ENCODE data around the gene CDH4. TPM values are rescaled to one million over a fixed set of nuclear protein-coding genes. Genes with fewer than 3 reads are reported as not detected.
A peak's percentile ranks its signal among the peaks of the same experiment; 100 is the strongest.

The CDH4 gene
- total and polyA plus RNA-seq, 9 of the 15 experiments (the other 6 are each of a cell fraction or from before 2014, with no cell fraction given): 0.04 TPM; not detected in 8

DNA sequence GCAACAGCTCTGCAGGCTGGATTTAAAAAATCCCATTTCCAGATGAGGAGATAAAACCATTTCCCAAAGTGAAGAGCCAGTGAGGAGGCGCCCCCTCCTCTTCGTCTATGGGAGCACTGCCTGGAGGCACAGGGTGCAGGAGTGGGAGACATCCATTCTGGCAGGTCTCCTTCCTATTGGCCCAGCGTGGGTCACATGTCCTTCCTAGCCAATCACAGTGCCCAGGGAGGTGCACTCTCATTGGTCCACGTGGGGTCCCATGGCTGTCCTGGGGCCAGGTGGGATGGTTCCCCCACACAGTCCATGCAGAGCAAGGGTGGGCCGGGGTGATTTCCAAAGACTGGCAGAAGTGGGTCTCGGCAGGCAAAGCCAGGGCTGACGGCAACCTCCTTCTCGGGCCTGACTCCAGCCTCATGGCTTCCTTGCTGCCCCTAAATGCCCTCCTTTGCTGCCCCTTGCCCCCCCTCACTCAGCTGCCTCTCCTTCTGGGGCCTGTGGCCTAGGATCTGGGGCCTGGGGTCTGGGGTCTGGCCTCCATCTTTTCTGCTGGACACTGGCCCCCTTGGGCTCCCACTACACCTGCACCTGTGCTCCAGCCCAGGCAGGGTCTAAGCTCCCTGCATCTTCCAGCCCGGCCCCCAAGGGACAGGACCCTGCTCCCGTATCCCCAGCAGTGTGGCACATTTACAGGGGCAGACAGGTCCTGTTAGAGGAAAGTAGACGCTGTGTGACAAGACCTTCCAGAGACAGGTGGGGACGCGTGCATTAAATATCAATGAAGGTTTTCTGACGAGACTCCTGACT lies 581.9 kb downstream of the CDH4 start:
- DNase-seq (ENCODE audit: extremely low read depth in 1 of 4, low spot score in 3 of 4): peak in 3 of 4 experiments; percentile 36 to 64 (median 42)
- intact Hi-C loops (cut with micrococcal nuclease): no loop called here
- in situ Hi-C loops (cut with MboI): no loop called here
- WGBS (ENCODE audit: insufficient coverage, low coverage, missing lambda C conversion rate): 2% methylated on average over 12 of the region's 14 CpGs
- Histone ChIP-seq H3K79me2 (ENCODE audit: control insufficient read depth, insufficient read depth, low read length) (no peaks in the 10 kb centered on the region), H3K9me1 (ENCODE audit: control insufficient read depth, insufficient read depth, low read length) (peaks cover 2% of the 10 kb centered on the region), H3K9me3 (replicated peaks; ENCODE audit: control insufficient read depth, insufficient read depth, low read depth, low read length) (no peaks in the 10 kb centered on the region), H3K4me1 (replicated peaks in 1 of 2; ENCODE audit: control insufficient read depth in 2 of 2, insufficient read depth in 2 of 2, low read length in 2 of 2) (peaks cover 0 to 5% of the 10 kb centered on the region in 2 experiments; a peak in 1 of 5 replicates), H4K20me1 (replicated peaks; ENCODE audit: control insufficient read depth, insufficient read depth, low read length) (no peaks in the 10 kb centered on the region; the same call in 1 of the 2 replicates), H3K4me3 (no peak overlapping the region), H3K36me3 (ENCODE audit: control insufficient read depth, insufficient read depth, low read length) (no peaks in the 10 kb centered on the region), H2AFZ (ENCODE audit: low read depth, low read length) (no peak overlapping the region), H3K4me2 (ENCODE audit: insufficient read depth, low read length) (no peak overlapping the region), H3K27ac (ENCODE audit: extremely low read depth, low read depth, low read length) (no peak overlapping the region), H3K9ac (ENCODE audit: insufficient read depth in 1 of 2, low read depth in 2 of 2, low read length in 2 of 2) (no peak overlapping the region), H3K27me3 (ENCODE audit: control insufficient read depth in 2 of 2, insufficient read depth in 2 of 2, low read length in 2 of 2) (peaks cover 8 to 68% of the 10 kb centered on the region in 2 experiments; a peak in 4 of 5 replicates)
- ChIA-PET POLR2A (no interaction called here), CTCF (ENCODE audit: low intra/inter-chr PET ratio) (no interaction called here)
- no TSS peak for BruUV-seq (replicated peaks)
- peak; percentile 16 for TF ChIP-seq FOS (IDR thresholded peaks at IDR 0.05; ENCODE audit: extremely low read depth, insufficient read length)
- peak; percentile 9 for TF ChIP-seq RBM25 (IDR thresholded peaks at IDR 0.05; ENCODE audit: low read depth, low read length, severe bottlenecking)
- TF ChIP-seq, protein P1, sequence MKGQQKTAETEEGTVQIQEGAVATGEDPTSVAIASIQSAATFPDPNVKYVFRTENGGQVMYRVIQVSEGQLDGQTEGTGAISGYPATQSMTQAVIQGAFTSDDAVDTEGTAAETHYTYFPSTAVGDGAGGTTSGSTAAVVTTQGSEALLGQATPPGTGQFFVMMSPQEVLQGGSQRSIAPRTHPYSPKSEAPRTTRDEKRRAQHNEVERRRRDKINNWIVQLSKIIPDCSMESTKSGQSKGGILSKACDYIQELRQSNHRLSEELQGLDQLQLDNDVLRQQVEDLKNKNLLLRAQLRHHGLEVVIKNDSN (CRISPR knock-in tag; IDR thresholded peaks at IDR 0.05): peak; percentile 87
- TF ChIP-seq, protein P2, sequence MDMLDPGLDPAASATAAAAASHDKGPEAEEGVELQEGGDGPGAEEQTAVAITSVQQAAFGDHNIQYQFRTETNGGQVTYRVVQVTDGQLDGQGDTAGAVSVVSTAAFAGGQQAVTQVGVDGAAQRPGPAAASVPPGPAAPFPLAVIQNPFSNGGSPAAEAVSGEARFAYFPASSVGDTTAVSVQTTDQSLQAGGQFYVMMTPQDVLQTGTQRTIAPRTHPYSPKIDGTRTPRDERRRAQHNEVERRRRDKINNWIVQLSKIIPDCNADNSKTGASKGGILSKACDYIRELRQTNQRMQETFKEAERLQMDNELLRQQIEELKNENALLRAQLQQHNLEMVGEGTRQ (CRISPR knock-in tag; IDR thresholded peaks at IDR 0.05): peak; percentile 91
- peak; percentile 84 for TF ChIP-seq NFYB (IDR thresholded peaks at IDR 0.05; ENCODE audit: extremely low read depth, insufficient read length)
- no peak for TF ChIP-seq KLF16 (IDR thresholded peaks at IDR 0.05)
- TF ChIP-seq CBFA2T3 (IDR thresholded peaks at IDR 0.05): no peak
- peak; percentile 73; the same call in 1 of the 2 replicates for TF ChIP-seq RAD51 (IDR thresholded peaks at IDR 0.05; ENCODE audit: borderline replicate concordance, low read depth)
- peak; percentile 82 for ATAC-seq
- FAIRE-seq: no peak
